ENCODE results near the gene HEG1. TPM values are rescaled to one million over a fixed set of nuclear protein-coding genes. Genes with fewer than 3 reads are reported as not detected.

The HEG1 gene
- total and polyA plus RNA-seq, 2 of the 4 experiments (the other 2 are of a cell fraction), result 25.6 to 43.4 TPM

DNA sequence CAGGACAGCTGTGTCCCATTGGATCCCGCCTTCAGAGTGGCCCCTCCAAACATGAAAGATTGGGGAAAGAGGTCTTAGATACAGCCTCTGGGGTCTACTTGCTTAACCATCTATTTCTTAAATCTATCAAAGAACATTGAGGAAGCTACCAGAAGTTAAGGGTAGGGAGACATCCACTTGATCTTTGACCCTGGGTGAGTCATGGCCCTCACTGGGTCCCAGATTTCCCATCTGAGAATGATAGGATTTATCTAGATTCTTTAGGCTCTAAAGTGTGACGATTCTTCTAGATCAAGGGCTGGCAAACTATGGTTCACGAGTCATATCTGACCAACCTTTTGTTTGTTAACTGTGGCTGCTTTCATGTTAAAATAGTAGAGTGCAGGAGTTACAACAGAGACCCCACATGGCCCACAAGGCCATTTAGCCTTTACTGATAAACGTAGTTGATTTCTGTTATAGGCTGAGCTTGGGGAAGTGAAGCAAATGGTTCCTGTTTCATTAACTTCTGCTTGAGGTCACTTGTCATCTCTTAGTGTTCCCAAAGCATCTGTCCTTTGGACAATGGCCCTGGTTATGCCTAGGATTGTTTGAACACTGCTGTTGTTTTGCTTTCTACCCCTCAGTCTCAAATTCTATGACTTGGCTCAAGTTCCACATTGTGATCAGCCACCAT, 129.2 kb downstream of the HEG1 start (continued):
- TF ChIP-seq MAZ (IDR thresholded peaks at IDR 0.05; ENCODE audit: borderline replicate concordance, low read depth, low read length) (no peak), POLR2A (IDR thresholded peaks at IDR 0.05; ENCODE audit: low read depth, low read length) (no peak)

DNA sequence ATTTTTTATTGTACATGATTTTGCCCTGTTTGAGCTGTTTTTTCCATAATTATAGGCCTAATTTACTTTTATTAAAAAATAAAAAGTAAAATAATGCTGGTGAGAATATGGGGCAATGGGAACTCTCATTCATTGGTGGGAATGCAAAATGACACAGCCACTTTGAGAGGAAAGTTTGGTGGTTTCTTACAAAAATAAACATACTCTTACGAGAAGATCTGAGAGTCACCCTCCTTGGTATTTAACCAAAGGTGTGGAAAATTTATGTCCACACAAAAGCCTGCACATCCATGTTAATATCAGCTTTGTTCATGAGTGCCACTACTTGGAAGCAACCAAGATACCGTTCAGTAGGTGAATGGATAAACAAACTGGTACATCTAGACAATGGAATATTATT, 131.1 kb downstream of the HEG1 start:
- no peak overlapping the region for H2AK9ac ChIP-seq (replicated peaks; ENCODE audit: low read depth, low read length, poor library complexity)
- H3K27ac ChIP-seq (ENCODE audit: insufficient read depth, low read length), result no peak overlapping the region
- no peak overlapping the region for H3K14ac ChIP-seq (replicated peaks; ENCODE audit: low read depth, low read length)
- no peak overlapping the region for H2AFZ ChIP-seq (replicated peaks; ENCODE audit: low read length, poor library complexity)
- H3K4me3 ChIP-seq (ENCODE audit: insufficient read depth, low read depth, low read length), result no peak overlapping the region
- DNase-seq, result peak; percentile 62
- H3K23ac ChIP-seq (ENCODE audit: low read depth, low read length), result no peak overlapping the region
- no peak overlapping the region for H2BK120ac ChIP-seq (ENCODE audit: low read depth, low read length)
- H3K79me1 ChIP-seq (ENCODE audit: low read depth in 1 of 2, low read length in 2 of 2), result no peaks in the 10 kb centered on the region
- no peak overlapping the region for H2BK20ac ChIP-seq (ENCODE audit: low read depth, low read length)
- H3K36me3 ChIP-seq (ENCODE audit: control insufficient read depth, insufficient read depth, low read length), result no peaks in the 10 kb centered on the region
- WGBS, 2 experiments (ENCODE audit: extremely low coverage in 2 of 2, insufficient read length in 1 of 2), result no CpG with 5 or more reads among the region's 2 CpGs
- no peak overlapping the region for H3K9ac ChIP-seq (ENCODE audit: low read depth, low read length)
- intact Hi-C loops (cut with micrococcal nuclease), result loop anchor here (5.0 to 10.0 kb wide), 3 partner anchors 128 to 513 kb away; no protein-coding TSS in a partner anchor
- no peak overlapping the region for H3K4ac ChIP-seq (ENCODE audit: low read depth, low read length)
- H3K18ac ChIP-seq (ENCODE audit: low read depth, low read length), result no peak overlapping the region
- TF ChIP-seq RFX5 (IDR thresholded peaks at IDR 0.05; ENCODE audit: low read depth, low read length) (no peak), NFE2L2 (IDR thresholded peaks at IDR 0.05; ENCODE audit: low read depth, low read length) (peak; percentile 37), CEBPB (IDR thresholded peaks at IDR 0.05; ENCODE audit: low read depth, low read length) (0 out of 2 replicates have a peak, but pooled peaks have one; percentile 41), RAD21 (IDR thresholded peaks at IDR 0.05; ENCODE audit: low read length) (no peak), BHLHE40 (IDR thresholded peaks at IDR 0.05; ENCODE audit: low read depth, low read length) (no peak), CHD1 (IDR thresholded peaks at IDR 0.05; ENCODE audit: low read depth, low read length) (no peak), FOS (IDR thresholded peaks at IDR 0.05; ENCODE audit: low read depth, low read length) (no peak), SMC3 (IDR thresholded peaks at IDR 0.05; ENCODE audit: low read depth, low read length) (no peak), MXI1 (IDR thresholded peaks at IDR 0.05; ENCODE audit: borderline replicate concordance, low read depth, low read length) (no peak), MAZ (IDR thresholded peaks at IDR 0.05; ENCODE audit: borderline replicate concordance, low read depth, low read length) (no peak), RCOR1 (IDR thresholded peaks at IDR 0.05; ENCODE audit: insufficient replicate concordance, low read length) (no peak), POLR2A (IDR thresholded peaks at IDR 0.05; ENCODE audit: low read depth, low read length) (no peak), MAFK (IDR thresholded peaks at IDR 0.05; ENCODE audit: low read depth, low read length) (no peak)
- TF ChIP-seq, protein P1, sequence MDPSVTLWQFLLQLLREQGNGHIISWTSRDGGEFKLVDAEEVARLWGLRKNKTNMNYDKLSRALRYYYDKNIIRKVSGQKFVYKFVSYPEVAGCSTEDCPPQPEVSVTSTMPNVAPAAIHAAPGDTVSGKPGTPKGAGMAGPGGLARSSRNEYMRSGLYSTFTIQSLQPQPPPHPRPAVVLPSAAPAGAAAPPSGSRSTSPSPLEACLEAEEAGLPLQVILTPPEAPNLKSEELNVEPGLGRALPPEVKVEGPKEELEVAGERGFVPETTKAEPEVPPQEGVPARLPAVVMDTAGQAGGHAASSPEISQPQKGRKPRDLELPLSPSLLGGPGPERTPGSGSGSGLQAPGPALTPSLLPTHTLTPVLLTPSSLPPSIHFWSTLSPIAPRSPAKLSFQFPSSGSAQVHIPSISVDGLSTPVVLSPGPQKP (IDR thresholded peaks at IDR 0.05; ENCODE audit: borderline replicate concordance, low read depth, low read length), result no peak
- no peaks in the 10 kb centered on the region for H3K9me3 ChIP-seq (ENCODE audit: control insufficient read depth, insufficient read depth, low read length)
- H4K8ac ChIP-seq (ENCODE audit: low read depth in 2 of 2, low read length in 2 of 2), result no peak overlapping the region
- CTCF ChIA-PET, result interaction anchor here (1.1 kb wide), 1 partner anchor 18 kb away, joined by 3 read pairs; no protein-coding TSS in a partner anchor
- 0 out of 2 replicates have a peak, but pooled peaks cover 4% of the 10 kb centered on the region for H4K20me1 ChIP-seq (ENCODE audit: insufficient read depth, low read length)
- POLR2A ChIA-PET (ENCODE audit: unreplicated experiment), result no interaction called here
- ATAC-seq (ENCODE audit: low read depth), result peak; percentile 33; the same call in 1 of the 2 replicates
- in situ Hi-C loops (cut with MboI; ENCODE audit: low sequenced_read_pairs), result loop anchor here (10.0 kb wide), 1 partner anchor 660 kb away; no protein-coding TSS in a partner anchor
- H3K9me1 ChIP-seq (ENCODE audit: insufficient read depth, low read length), result peaks cover 4% of the 10 kb centered on the region; the same call in 1 of the 2 replicates
- no peak overlapping the region for H2AK5ac ChIP-seq (ENCODE audit: low read depth, low read length)
- no peak overlapping the region for H2BK5ac ChIP-seq (ENCODE audit: low read depth, low read length, poor library complexity, severe bottlenecking)
- no peak overlapping the region for H3K4me2 ChIP-seq (ENCODE audit: low read depth, low read length)
- H3K4me1 ChIP-seq (ENCODE audit: control insufficient read depth, insufficient read depth, low read length), result peaks cover 2% of the 10 kb centered on the region
- dilution Hi-C loops (cut with HindIII; ENCODE audit: low sequenced_read_pairs, unreplicated experiment), result no loop called here
- H4K5ac ChIP-seq (ENCODE audit: low read depth, low read length), result no peak overlapping the region
- H3K56ac ChIP-seq (ENCODE audit: extremely low read depth, insufficient read depth, low read length), result no peak overlapping the region
- BruUV-seq (replicated peaks), result no TSS peak
- no peak overlapping the region for H4K91ac ChIP-seq (ENCODE audit: insufficient read depth, low read depth, low read length)
- peaks cover 13% of the 10 kb centered on the region for H3K27me3 ChIP-seq (ENCODE audit: control insufficient read depth, insufficient read depth, low read length)
- no peak overlapping the region for H2BK15ac ChIP-seq (ENCODE audit: low read depth, low read length)
